Ecto neural progenitor cell (in vitro differentiated cells): ENCODE results near the gene CPT1A.

Experiments
- DNase-seq: peaks from one replicate; pipeline ENCODE4 v3.0.0-alpha.2; 2018; ENCODE audit warnings: low spot score

Gene CPT1A

GRCh38 chr11:68854273-68854958, 12.7 kb upstream of the CPT1A start:
- no peak for DNase-seq

- no peak for DNase-seq
These were observed 10.9 kb upstream of the CPT1A start for GRCh38 chr11:68852628-68853027.

GRCh38 chr11:68848429-68848828, 6.7 kb upstream of the CPT1A start:
- DNase-seq = no peak

GRCh38 chr11:68847395-68847794, 5.7 kb upstream of the CPT1A start:
- DNase-seq = no peak

GRCh38 chr11:68845351-68846002, 3.8 kb upstream of the CPT1A start:
- DNase-seq = no peak

GRCh38 chr11:68844801-68845200, 3.1 kb upstream of the CPT1A start:
- no peak for DNase-seq

GRCh38 chr11:68844376-68844775, 2.7 kb upstream of the CPT1A start:
- DNase-seq = no peak

- no peak for DNase-seq
These were observed 2.1 kb upstream of the CPT1A start for GRCh38 chr11:68843703-68844312.

- DNase-seq = no peak
These were observed 1.4 kb upstream of the CPT1A start for GRCh38 chr11:68843052-68843561.

- no peak for DNase-seq
These were observed 823 bp upstream of the CPT1A start for GRCh38 chr11:68842427-68843051.

- no peak for DNase-seq
These were observed 759 bp downstream of the CPT1A start for GRCh38 chr11:68840661-68841653.

- DNase-seq = no peak
These were observed 1.6 kb downstream of the CPT1A start for GRCh38 chr11:68839911-68840641.

- DNase-seq = peak; percentile 97
These were observed 2.5 kb downstream of the CPT1A start for GRCh38 chr11:68839054-68839865.

GRCh38 chr11:68838572-68838964, 3.1 kb downstream of the CPT1A start:
- DNase-seq = no peak

GRCh38 chr11:68837583-68838571, 3.8 kb downstream of the CPT1A start:
- no peak for DNase-seq

GRCh38 chr11:68835749-68836148, 6.0 kb downstream of the CPT1A start:
- no peak for DNase-seq

- no peak for DNase-seq
These were observed 6.4 kb downstream of the CPT1A start for GRCh38 chr11:68835328-68835727.

- DNase-seq = no peak
These were observed 9.1 kb downstream of the CPT1A start for GRCh38 chr11:68832476-68833181.
